Left ventricle myocardium inferior (tissue), 1 donor: ENCODE data around the gene TECTA. TPM values are rescaled to one million over a fixed set of nuclear protein-coding genes. Genes with fewer than 3 reads are reported as not detected.

Source experiments
- DNase-seq: peaks from one replicate; pipeline ENCODE4 v3.0.0-alpha.2; 2020
- H3K27ac ChIP-seq: fragments of 200-600 bp; replicated peaks from 2 replicates; pipeline ENCODE4 v1.8.0; 2021
- H3K27me3 ChIP-seq: fragments of 200-600 bp; 2 replicates; pipeline ENCODE4 v1.8.0; 2021; ENCODE audit warnings: low read depth
- H3K36me3 ChIP-seq: fragments of 200-600 bp; 2 replicates; pipeline ENCODE4 v1.8.0; 2021
- H3K4me1 ChIP-seq: fragments of 200-600 bp; 2 replicates; pipeline ENCODE4 v1.8.0; 2021
- H3K4me3 ChIP-seq: fragments of 200-600 bp; 2 replicates; pipeline ENCODE4 v1.8.0; 2021; ENCODE audit warnings: mild to moderate bottlenecking, moderate library complexity
- H3K9me3 ChIP-seq: fragments of 200-600 bp; replicated peaks from 2 replicates; pipeline ENCODE4 v1.8.0; 2021
- intact Hi-C: fragments of 100-400 bp; cut with micrococcal nuclease; formaldehyde crosslinking; loops from one replicate; pipeline ENCODE4 v1.11.0; 2022
- total RNA-seq: library from RNA; stranded (reverse); fragmentation: NEBNext Ultra II Directional; extraction: Animal tissue kit (Norgen Biotek cat#: 25700); gene quantifications from one replicate; pipeline ENCODE4 v1.2.1, GENCODE V29; 2021
- TF ChIP-seq, protein P1 (sequence below): fragments of 200-600 bp; IDR thresholded peaks from 2 replicates; pipeline ENCODE4 v1.8.0; 2021; ENCODE audit warnings: antibody characterized with exemption, mild to moderate bottlenecking, borderline replicate concordance
- donor health status: DM: no; HTN: yes; CAD: no; lungs with severe emphysema.

The TECTA gene
- total RNA-seq, 1 donor from 2014 or later, result 1.1 TPM

GRCh38 chr11:121129362-121130340 lies 28.6 kb downstream of the TECTA start:
- no peaks in the 10 kb centered on the region for H3K9me3 ChIP-seq
- TF ChIP-seq, protein P1, sequence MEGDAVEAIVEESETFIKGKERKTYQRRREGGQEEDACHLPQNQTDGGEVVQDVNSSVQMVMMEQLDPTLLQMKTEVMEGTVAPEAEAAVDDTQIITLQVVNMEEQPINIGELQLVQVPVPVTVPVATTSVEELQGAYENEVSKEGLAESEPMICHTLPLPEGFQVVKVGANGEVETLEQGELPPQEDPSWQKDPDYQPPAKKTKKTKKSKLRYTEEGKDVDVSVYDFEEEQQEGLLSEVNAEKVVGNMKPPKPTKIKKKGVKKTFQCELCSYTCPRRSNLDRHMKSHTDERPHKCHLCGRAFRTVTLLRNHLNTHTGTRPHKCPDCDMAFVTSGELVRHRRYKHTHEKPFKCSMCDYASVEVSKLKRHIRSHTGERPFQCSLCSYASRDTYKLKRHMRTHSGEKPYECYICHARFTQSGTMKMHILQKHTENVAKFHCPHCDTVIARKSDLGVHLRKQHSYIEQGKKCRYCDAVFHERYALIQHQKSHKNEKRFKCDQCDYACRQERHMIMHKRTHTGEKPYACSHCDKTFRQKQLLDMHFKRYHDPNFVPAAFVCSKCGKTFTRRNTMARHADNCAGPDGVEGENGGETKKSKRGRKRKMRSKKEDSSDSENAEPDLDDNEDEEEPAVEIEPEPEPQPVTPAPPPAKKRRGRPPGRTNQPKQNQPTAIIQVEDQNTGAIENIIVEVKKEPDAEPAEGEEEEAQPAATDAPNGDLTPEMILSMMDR, result no peak
- H3K4me1 ChIP-seq, result peaks cover 6% of the 10 kb centered on the region
- DNase-seq, result no peak
- H3K27me3 ChIP-seq, result no peaks in the 10 kb centered on the region
- H3K4me3 ChIP-seq, result no peak overlapping the region
- H3K36me3 ChIP-seq, result no peaks in the 10 kb centered on the region
- intact Hi-C loops, result no loop called here
- H3K27ac ChIP-seq, result no peak overlapping the region

GRCh38 chr11:121131656-121132055 lies 30.6 kb downstream of the TECTA start:
- no peaks in the 10 kb centered on the region for H3K36me3 ChIP-seq
- intact Hi-C loops, result no loop called here
- H3K4me3 ChIP-seq, result no peak overlapping the region
- H3K4me1 ChIP-seq, result peaks cover 19% of the 10 kb centered on the region
- no peak for DNase-seq
- no peaks in the 10 kb centered on the region for H3K9me3 ChIP-seq
- no peaks in the 10 kb centered on the region for H3K27me3 ChIP-seq
- TF ChIP-seq, protein P1, result no peak
- no peak overlapping the region for H3K27ac ChIP-seq

- intact Hi-C loops, result no loop called here
- Histone ChIP-seq H3K4me3 (no peak overlapping the region), H3K27me3 (no peaks in the 10 kb centered on the region), H3K36me3 (no peaks in the 10 kb centered on the region), H3K27ac (no peak overlapping the region), H3K4me1 (peaks cover 19% of the 10 kb centered on the region), H3K9me3 (no peaks in the 10 kb centered on the region)
- no peak for DNase-seq
- TF ChIP-seq, protein P1, result no peak
Measured at GRCh38 chr11:121132211-121132976, 31.4 kb downstream of the TECTA start.

DNA sequence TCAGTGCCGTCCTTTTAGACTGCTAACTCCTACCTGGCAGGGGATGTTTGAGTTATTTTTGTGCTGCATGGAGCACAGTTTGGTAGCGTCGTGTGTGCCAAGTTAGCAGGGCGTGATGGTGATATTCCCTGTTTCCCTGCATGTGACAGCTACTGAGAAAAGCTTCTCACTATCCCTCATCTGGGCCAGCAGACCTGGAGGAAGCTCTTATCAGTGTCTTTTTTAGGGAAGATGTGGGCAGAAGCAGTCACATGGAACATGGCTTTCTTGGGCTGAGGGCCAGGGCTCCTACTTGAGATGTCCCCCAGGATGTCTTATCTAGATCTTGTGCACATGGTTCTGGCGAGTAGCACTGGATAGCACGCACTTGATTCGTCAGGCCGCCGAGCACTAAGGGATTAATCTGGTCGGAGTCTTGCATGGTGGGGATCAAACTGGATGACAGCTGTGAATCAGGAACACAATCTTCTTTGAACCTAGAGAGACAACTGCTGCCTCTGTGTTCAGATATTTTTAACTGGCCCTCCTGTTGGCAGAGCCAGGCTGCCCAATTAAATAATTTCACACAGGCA lies 33.8 kb downstream of the TECTA start:
- TF ChIP-seq, protein P1, result no peak
- Histone ChIP-seq H3K27ac (peak overlapping the region; percentile 64), H3K27me3 (no peaks in the 10 kb centered on the region), H3K36me3 (no peaks in the 10 kb centered on the region), H3K9me3 (no peaks in the 10 kb centered on the region), H3K4me3 (no peak overlapping the region), H3K4me1 (peaks cover 19% of the 10 kb centered on the region)
- DNase-seq, result peak; percentile 34
- intact Hi-C loops, result no loop called here

- Histone ChIP-seq H3K36me3 (no peaks in the 10 kb centered on the region), H3K4me3 (no peak overlapping the region), H3K9me3 (no peaks in the 10 kb centered on the region), H3K27ac (no peak overlapping the region), H3K4me1 (peaks cover 19% of the 10 kb centered on the region), H3K27me3 (no peaks in the 10 kb centered on the region)
- intact Hi-C loops, result no loop called here
- DNase-seq, result no peak
- TF ChIP-seq, protein P1, result no peak
Measured at GRCh38 chr11:121137005-121137404, 36.0 kb downstream of the TECTA start.
